Epithelial cell of proximal tubule (primary cell): ENCODE data around the gene F5. TPM values are rescaled to one million over a fixed set of nuclear protein-coding genes. Genes with fewer than 3 reads are reported as not detected.
"Not testable (repeated sequence)": the region's sequence is repeated elsewhere in the genome, so short reads cannot be mapped to it uniquely, and the experiment has no call there.

Experiments
- DNase-seq: peaks from one replicate; pipeline ENCODE4 v3.0.0-alpha.2; 2011; ENCODE audit warnings: low read depth
- H3K4me3 ChIP-seq: 2 replicates; pipeline ENCODE4 v1.5.1; 2011; ENCODE audit warnings: low read depth, mild to moderate bottlenecking, low read length
- total RNA-seq: library from RNA; depleted of rRNA; stranded (reverse); fragments of >200 nt; gene quantifications from 2 replicates; pipeline ENCODE4 v1.2.3, GENCODE V29; 2015
- TF ChIP-seq, protein P1 (sequence below): conservative IDR thresholded peaks from 2 replicates; pipeline ENCODE4 v1.5.1; 2012; ENCODE audit warnings: low read depth, mild to moderate bottlenecking, low read length

The F5 gene
- total RNA-seq, 1 donor from 2014 or later = not detected

DNA sequence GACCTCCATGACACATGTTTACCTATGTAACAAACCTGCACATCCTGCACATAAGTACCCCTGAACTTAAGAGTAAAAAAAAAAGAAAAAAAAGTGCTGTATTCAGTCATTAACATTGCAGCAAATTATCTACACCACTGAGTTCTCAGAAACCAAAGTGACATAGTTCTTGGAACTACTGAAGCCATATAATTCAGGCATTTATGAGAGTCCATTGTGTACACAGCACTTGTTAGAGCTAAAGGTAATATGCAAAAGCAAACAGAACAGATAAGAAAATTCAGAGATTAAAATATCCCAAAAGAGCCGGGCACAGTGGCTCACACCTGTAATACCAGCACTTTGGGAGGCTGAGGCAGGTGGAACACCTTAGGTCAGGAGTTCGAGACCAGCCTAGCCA lies 38.0 kb downstream of the F5 start:
- TF ChIP-seq, protein P1, sequence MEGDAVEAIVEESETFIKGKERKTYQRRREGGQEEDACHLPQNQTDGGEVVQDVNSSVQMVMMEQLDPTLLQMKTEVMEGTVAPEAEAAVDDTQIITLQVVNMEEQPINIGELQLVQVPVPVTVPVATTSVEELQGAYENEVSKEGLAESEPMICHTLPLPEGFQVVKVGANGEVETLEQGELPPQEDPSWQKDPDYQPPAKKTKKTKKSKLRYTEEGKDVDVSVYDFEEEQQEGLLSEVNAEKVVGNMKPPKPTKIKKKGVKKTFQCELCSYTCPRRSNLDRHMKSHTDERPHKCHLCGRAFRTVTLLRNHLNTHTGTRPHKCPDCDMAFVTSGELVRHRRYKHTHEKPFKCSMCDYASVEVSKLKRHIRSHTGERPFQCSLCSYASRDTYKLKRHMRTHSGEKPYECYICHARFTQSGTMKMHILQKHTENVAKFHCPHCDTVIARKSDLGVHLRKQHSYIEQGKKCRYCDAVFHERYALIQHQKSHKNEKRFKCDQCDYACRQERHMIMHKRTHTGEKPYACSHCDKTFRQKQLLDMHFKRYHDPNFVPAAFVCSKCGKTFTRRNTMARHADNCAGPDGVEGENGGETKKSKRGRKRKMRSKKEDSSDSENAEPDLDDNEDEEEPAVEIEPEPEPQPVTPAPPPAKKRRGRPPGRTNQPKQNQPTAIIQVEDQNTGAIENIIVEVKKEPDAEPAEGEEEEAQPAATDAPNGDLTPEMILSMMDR = no peak
- no peak for DNase-seq
- H3K4me3 ChIP-seq = no peak overlapping the region

DNA sequence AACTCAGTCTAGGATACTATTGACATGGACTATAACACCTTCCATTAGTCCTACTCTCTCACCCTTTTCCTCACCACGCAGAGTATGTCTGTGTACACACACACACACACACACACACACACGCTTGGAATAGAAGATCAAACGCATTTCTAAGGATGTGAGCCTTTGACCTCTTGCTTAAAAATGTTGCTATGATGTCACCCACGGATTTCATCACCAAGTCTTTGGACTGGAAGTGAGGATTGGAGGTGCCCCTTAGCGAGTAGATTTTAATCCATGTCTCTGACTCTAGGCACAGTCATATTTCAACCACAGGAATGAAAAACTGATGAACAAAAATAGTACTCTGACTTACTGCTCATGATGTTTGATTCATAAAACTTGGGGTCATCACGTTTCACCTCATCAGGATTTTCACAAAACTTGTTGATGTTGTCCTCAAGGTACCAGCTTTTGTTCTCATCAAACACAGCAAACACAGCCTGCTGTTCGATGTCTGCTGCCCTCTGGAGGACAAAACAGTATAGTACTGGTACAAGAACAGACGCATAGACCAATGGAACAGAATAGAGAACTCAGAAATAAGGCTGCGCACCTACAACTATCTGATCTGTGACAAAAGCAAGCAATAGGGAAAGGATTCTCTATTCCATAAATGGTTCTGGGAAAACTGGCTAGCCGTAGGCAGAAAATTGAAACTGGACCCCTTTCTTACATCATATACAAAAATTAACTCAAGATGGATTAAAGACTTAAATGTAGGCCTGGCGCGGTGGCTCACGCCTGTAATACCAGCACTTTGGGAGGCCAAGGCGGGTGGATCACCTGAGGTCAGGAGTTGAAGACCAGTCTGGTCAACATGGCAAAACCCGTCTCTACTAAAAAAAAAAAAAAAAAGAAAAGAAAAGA lies 39.9 kb downstream of the F5 start:
- TF ChIP-seq, protein P1 = peak; percentile 91

GRCh38 chr1:169545472-169545871 lies 40.8 kb downstream of the F5 start:
- DNase-seq = no peak
- no peak overlapping the region for H3K4me3 ChIP-seq
- TF ChIP-seq, protein P1 = no peak

More for the DNA sequence above, 39.9 kb downstream of the F5 start:
- H3K4me3 ChIP-seq = no peak overlapping the region
- DNase-seq = no peak

DNA sequence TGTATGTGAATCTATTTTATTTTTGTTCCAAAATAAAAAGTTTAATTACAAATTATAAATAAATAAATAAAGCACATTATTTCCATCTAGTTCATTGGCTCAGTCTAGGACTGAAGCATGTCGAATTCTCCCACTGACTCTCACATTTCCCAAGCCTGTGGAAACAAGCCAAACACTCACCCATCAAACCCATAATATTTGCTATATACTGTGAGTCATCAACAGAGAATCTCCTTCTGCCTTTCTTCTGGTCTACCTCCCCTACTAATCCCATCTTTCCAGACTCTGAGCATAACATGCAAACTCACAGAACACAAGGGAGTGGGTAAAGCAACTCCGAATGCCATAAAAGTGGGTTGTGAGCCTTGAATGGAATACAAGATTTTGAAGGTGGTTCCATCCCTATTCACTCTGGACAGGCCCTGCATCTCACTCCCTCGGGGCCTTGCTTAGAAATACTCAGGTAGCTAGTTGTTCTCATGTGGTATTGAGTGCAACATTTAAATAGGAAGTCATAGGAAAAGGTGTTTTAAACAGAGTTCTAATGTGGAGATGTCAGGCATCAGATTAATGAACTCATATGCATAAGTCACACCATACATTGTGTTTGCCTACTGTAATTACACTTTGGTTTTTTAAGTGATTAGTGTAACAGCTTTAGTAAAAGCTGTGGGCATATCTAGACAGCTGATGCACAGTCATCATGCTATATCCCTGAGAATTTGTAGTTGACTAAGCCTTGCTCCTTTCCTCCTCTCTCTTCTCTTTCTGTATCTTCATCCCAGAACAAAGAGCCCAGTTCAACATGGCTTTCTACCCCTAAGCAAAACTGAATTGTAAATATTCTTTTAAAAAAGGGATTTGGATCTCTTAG lies 47.0 kb downstream of the F5 start:
- DNase-seq = peak; percentile 45
- TF ChIP-seq, protein P1 = no peak
- no peak overlapping the region for H3K4me3 ChIP-seq

GRCh38 chr1:169534653-169535052 lies 51.6 kb downstream of the F5 start:
- no peak overlapping the region for H3K4me3 ChIP-seq
- TF ChIP-seq, protein P1 = no peak

DNA sequence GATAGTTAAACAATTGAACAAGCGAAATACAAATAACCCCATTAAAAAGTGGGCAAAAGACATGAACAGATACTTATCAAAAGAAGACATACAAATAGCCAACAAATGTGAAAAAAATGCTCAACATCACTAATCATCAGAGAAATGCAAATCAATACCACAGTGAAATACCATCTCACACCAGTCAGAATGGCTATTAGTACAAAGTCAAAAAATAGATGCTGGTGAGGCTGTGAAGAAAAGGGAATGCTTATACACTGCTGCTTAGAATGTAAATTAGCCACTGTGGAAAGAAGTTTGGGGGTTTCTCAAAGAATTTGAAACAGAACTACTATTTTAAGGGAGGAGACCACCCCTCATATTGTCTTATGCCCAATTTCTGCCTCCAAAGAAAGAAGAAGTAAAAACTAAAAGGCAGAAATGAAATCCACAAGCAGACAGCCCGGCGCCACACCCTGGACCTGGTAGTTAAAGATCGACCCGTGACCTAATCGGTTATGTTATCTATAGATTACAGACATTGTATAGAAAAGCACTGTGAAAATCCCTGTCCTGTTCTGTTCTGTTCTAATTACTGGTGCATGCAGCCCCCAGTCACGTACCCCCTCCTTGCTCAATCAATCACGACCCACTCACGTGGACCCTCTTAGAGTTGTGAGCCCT lies 52.6 kb downstream of the F5 start:
- not testable (repeated sequence) for DNase-seq, H3K4me3 ChIP-seq

More at GRCh38 chr1:169534653-169535052, 51.6 kb downstream of the F5 start:
- DNase-seq = no peak

DNA sequence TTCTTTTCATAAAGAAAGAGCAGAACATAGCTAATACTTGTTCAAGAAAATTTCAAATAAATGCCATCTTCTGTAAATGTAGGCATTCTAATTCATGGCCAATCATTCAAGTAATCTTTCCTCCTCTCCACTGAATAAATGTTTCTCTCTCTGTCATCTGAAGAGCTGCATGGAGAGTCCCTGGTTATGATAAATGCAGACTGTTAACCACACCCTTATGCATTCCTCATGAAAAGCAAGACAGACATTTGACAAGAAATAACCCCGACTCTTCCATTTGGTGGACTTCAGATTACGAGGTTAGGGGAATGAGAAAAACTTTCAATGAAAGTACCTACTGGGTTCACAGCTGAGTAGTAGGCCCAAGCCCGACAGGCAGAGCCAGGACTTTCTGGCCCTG lies 55.8 kb downstream of the F5 start:
- DNase-seq = no peak
- TF ChIP-seq, protein P1 = no peak
- H3K4me3 ChIP-seq = no peak overlapping the region
